ENCODE results near the gene PLEKHA7.

PLEKHA7 gene

GRCh38 chr11:16811136-16812020, 202.8 kb downstream of the PLEKHA7 start:
- Histone ChIP-seq H3K4me1 (no peaks in the 10 kb centered on the region), H3K4me3 (no peak overlapping the region), H3K9me3 (no peaks in the 10 kb centered on the region), H3K36me3 (replicated peaks) (peaks cover 27% of the 10 kb centered on the region), H3K27me3 (ENCODE audit: low read depth) (no peaks in the 10 kb centered on the region)
- in situ Hi-C loops (cut with MboI; ENCODE audit: low sequenced_read_pairs), result no loop called here
- no peak for DNase-seq (ENCODE audit: low spot score in 2 of 2)

- Histone ChIP-seq H3K9me3 (no peaks in the 10 kb centered on the region), H3K36me3 (replicated peaks) (peaks cover 22% of the 10 kb centered on the region), H3K4me1 (no peaks in the 10 kb centered on the region), H3K4me3 (no peak overlapping the region), H3K27me3 (ENCODE audit: low read depth) (no peaks in the 10 kb centered on the region)
- DNase-seq (ENCODE audit: low spot score in 2 of 2), result no peak
- in situ Hi-C loops (cut with MboI; ENCODE audit: low sequenced_read_pairs), result no loop called here
These were observed 204.1 kb downstream of the PLEKHA7 start for GRCh38 chr11:16809886-16810668.

- no peaks in the 10 kb centered on the region for H3K9me3 ChIP-seq
- H3K4me1 ChIP-seq, result no peaks in the 10 kb centered on the region
- no peak overlapping the region for H3K4me3 ChIP-seq
- H3K27me3 ChIP-seq (ENCODE audit: low read depth), result no peaks in the 10 kb centered on the region
- H3K36me3 ChIP-seq (replicated peaks), result peaks cover 11% of the 10 kb centered on the region
- in situ Hi-C loops (cut with MboI; ENCODE audit: low sequenced_read_pairs), result no loop called here
- DNase-seq (ENCODE audit: low spot score in 2 of 2), result no peak
These were observed 206.9 kb downstream of the PLEKHA7 start for GRCh38 chr11:16807306-16807705.

DNA sequence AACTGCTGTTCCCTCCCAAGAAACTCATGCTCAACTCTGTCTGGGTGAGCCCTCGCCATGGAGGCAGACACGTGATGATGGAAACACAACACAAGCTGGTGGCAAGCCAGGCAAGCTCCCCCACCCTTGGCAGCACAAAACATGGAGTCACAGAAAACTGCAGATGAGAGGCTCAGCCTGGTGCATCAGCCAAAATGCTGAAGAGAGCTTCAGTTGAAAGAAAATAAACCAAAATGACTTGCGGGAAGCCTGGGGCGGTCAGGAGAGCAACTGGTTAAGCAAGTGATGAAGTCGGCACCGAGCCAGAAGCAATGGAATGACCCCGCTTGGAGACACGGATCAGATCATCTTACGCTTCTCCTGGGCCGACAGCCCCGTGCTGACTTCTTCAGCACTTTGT, 207.4 kb downstream of the PLEKHA7 start:
- Histone ChIP-seq H3K9me3 (no peaks in the 10 kb centered on the region), H3K4me3 (no peak overlapping the region), H3K36me3 (replicated peaks) (peaks cover 10% of the 10 kb centered on the region), H3K27me3 (ENCODE audit: low read depth) (no peaks in the 10 kb centered on the region), H3K4me1 (no peaks in the 10 kb centered on the region)
- in situ Hi-C loops (cut with MboI; ENCODE audit: low sequenced_read_pairs), result no loop called here
- DNase-seq (ENCODE audit: low spot score in 2 of 2), result no peak

DNA sequence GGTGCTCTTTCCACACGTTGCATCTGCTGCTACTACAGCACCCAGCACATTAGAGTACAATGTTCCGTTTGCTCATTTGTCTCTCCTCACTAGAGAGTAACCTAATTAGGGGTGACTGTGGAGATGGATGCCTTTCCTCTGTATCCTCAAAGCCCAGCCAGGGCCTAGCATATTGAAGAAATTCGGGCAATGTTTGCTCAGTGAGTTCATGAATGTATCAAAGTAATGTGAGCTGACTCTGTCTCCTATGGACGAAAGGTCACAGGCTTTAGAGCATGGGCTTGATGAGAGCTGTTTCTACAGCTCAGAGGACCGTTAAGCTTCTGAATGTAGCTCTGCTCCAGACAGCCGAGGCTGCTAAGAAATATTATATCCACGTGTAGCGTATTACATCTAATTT, 208.3 kb downstream of the PLEKHA7 start:
- DNase-seq (ENCODE audit: low spot score in 2 of 2), result no peak
- Histone ChIP-seq H3K9me3 (no peaks in the 10 kb centered on the region), H3K4me1 (no peaks in the 10 kb centered on the region), H3K4me3 (no peak overlapping the region), H3K27me3 (ENCODE audit: low read depth) (no peaks in the 10 kb centered on the region), H3K36me3 (replicated peaks) (peaks cover 3% of the 10 kb centered on the region; the same call in 1 of the 2 replicates)
- in situ Hi-C loops (cut with MboI; ENCODE audit: low sequenced_read_pairs), result no loop called here

DNA sequence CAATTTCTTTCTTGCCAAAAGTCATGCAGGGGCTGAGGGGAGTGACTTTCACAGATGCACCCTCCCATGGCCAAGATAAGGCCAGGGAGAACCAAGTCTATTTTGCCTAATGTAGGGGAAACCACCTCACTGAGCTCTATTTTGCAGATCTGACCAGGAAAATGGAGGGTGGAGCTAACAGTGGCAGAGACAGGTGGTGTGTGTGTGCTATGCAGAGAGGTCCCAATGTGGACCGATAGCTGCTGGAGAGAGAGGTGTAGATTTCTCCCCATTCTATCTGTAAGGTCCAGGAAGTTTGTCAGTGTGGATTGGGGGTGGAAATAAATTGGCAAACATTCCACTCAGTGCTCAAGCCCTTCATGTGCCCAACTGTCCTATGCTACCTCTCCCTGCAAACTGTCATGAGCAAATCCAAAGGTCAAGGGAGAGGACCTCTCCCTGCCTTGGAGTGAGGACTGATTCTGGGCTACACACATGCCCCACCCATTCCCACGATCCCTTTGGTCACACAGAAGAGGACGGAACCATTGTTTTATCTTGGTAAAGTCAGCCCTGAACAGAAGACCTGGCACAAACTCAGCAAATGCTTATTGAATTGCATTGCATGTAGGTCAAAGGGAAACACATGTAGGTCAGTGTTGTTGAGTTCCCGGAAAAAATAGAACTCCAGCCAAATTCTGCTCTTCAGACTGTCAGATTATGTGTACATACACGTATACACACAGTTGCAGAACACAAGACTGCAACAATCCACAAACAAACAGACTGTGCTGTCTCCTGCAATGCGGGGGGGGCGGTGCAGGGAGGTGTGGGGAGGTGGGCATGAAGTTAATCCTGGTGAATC, 209.9 kb downstream of the PLEKHA7 start:
- in situ Hi-C loops (cut with MboI; ENCODE audit: low sequenced_read_pairs), result no loop called here
- H3K4me1 ChIP-seq, result no peaks in the 10 kb centered on the region
- no peak overlapping the region for H3K4me3 ChIP-seq
- no peak for DNase-seq (ENCODE audit: low spot score in 2 of 2)
- no peaks in the 10 kb centered on the region for H3K27me3 ChIP-seq (ENCODE audit: low read depth)
- H3K36me3 ChIP-seq (replicated peaks), result peaks cover 3% of the 10 kb centered on the region; the same call in 1 of the 2 replicates
- H3K9me3 ChIP-seq, result no peaks in the 10 kb centered on the region

DNA sequence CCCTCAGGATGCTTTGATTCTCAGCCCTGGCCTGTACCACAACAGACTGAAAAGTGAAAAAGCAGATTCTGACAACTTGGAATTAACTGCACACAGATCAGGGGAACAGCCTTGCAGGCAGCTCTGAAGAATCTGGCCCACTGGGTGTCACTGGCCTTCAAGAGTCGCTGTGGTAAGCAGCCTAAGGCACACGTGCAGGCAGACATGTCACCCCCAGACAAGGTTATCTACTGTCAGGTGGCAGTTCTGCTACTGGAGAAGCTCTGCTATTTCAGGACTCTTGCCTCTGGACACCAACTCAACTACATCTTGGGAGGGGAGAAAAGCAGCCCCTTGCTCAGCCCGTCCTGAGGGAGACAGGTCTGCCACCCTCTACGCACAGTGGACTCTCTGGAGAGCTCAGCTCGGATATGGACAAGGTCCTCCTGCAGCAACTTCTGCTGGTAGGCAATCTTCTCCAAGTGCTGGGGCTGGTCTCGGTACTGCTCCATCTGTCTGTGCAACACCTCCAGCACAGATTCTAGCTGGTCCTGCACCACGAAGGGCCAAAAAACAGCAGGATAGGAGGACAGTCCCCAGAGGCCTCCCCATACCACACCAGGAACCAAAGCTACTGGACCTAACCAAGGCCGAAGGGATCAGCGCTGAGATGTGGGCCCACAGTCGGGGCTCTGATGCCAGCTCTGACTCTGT, 212.8 kb downstream of the PLEKHA7 start:
- H3K4me1 ChIP-seq, result no peaks in the 10 kb centered on the region
- peaks cover 3% of the 10 kb centered on the region for H3K36me3 ChIP-seq (replicated peaks)
- no peaks in the 10 kb centered on the region for H3K27me3 ChIP-seq (ENCODE audit: low read depth)
- DNase-seq (ENCODE audit: low spot score in 2 of 2), result no peak
- no peak overlapping the region for H3K4me3 ChIP-seq
- H3K9me3 ChIP-seq, result no peaks in the 10 kb centered on the region
- in situ Hi-C loops (cut with MboI; ENCODE audit: low sequenced_read_pairs), result no loop called here

GRCh38 chr11:16800382-16800781, 213.8 kb downstream of the PLEKHA7 start:
- Histone ChIP-seq H3K36me3 (replicated peaks) (peaks cover 9% of the 10 kb centered on the region), H3K4me3 (no peak overlapping the region), H3K9me3 (no peaks in the 10 kb centered on the region), H3K4me1 (no peaks in the 10 kb centered on the region), H3K27me3 (ENCODE audit: low read depth) (no peaks in the 10 kb centered on the region)
- DNase-seq (ENCODE audit: low spot score in 2 of 2), result no peak
- in situ Hi-C loops (cut with MboI; ENCODE audit: low sequenced_read_pairs), result no loop called here

GRCh38 chr11:16799890-16800289, 214.3 kb downstream of the PLEKHA7 start:
- no peak for DNase-seq (ENCODE audit: low spot score in 2 of 2)

DNA sequence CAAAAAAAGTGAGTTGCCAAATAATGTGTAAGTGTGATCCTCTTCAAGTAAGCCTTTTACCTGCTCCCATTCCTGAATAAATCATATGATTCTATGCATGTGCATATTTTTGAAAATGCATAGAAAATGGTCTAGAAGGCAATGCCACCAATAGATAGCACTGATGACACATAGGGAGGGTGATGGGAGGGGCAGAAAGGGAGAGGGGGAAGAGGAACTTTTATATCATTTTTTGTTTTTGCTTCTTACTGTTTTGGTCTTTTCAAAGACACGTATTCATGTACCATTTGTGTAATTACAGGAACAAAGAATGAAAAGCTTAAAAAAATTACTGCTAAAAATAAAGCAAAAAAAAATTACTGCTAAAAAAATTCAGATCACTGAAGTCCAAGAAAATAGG, 215.0 kb downstream of the PLEKHA7 start:
- Histone ChIP-seq H3K36me3 (replicated peaks) (peaks cover 9% of the 10 kb centered on the region), H3K9me3 (no peaks in the 10 kb centered on the region), H3K4me3 (no peak overlapping the region), H3K4me1 (no peaks in the 10 kb centered on the region), H3K27me3 (ENCODE audit: low read depth) (no peaks in the 10 kb centered on the region)
- no peak for DNase-seq (ENCODE audit: low spot score in 2 of 2)
- in situ Hi-C loops (cut with MboI; ENCODE audit: low sequenced_read_pairs), result no loop called here

More at GRCh38 chr11:16799890-16800289, 214.3 kb downstream of the PLEKHA7 start:
- H3K4me3 ChIP-seq, result no peak overlapping the region
- H3K36me3 ChIP-seq (replicated peaks), result peaks cover 9% of the 10 kb centered on the region
- no peaks in the 10 kb centered on the region for H3K9me3 ChIP-seq
- in situ Hi-C loops (cut with MboI; ENCODE audit: low sequenced_read_pairs), result no loop called here
- no peaks in the 10 kb centered on the region for H3K4me1 ChIP-seq
- H3K27me3 ChIP-seq (ENCODE audit: low read depth), result no peaks in the 10 kb centered on the region

DNA sequence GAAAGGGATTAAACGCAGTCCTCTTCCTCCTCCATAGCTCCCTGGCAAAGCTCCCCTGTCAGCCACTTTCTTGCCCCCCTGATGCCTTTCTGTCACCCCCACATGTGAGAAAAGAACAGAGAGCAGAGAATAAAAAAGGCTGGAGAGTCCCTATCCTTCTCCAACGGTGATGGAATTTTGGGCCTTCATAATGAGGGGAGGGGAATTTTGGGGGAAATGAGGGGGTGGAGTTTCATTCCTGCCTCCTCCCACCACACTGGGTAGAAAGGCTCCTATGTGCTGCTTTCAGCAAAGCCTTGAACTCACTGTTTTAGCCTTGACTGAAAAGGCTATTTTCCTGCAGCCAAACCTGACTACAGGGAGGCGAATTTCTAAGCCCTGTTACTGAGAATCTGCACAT, 216.4 kb downstream of the PLEKHA7 start:
- in situ Hi-C loops (cut with MboI; ENCODE audit: low sequenced_read_pairs), result no loop called here
- peaks cover 12% of the 10 kb centered on the region for H3K36me3 ChIP-seq (replicated peaks)
- no peaks in the 10 kb centered on the region for H3K27me3 ChIP-seq (ENCODE audit: low read depth)
- no peak for DNase-seq (ENCODE audit: low spot score in 2 of 2)
- H3K9me3 ChIP-seq, result no peaks in the 10 kb centered on the region
- H3K4me1 ChIP-seq, result no peaks in the 10 kb centered on the region
- no peak overlapping the region for H3K4me3 ChIP-seq

GRCh38 chr11:16796311-16796710, 217.9 kb downstream of the PLEKHA7 start:
- Histone ChIP-seq H3K9me3 (no peaks in the 10 kb centered on the region), H3K4me3 (no peak overlapping the region), H3K4me1 (no peaks in the 10 kb centered on the region), H3K36me3 (replicated peaks) (peaks cover 14% of the 10 kb centered on the region), H3K27me3 (ENCODE audit: low read depth) (no peaks in the 10 kb centered on the region)
- DNase-seq (ENCODE audit: low spot score in 2 of 2), result no peak
- in situ Hi-C loops (cut with MboI; ENCODE audit: low sequenced_read_pairs), result no loop called here

DNA sequence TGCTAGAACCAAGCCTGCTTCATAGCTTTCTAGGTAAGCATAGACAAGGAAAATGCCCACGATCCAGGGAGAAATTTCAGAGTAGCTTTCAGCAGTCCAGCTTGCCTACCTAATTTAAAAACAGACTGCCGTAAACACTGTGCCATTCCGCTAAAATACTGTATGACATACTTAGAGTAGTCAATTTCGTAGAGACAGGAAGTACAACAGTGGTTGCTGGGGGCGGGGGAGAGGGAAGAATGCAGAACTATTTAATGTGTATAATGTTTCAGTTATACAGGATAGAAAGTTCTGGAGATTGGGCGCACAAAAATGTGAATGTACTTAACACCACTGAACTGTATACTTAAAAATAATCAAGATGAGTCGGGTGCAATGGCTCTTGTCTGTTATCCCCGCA, 219.1 kb downstream of the PLEKHA7 start:
- H3K27me3 ChIP-seq (ENCODE audit: low read depth), result no peaks in the 10 kb centered on the region
- in situ Hi-C loops (cut with MboI; ENCODE audit: low sequenced_read_pairs), result no loop called here
- no peak for DNase-seq (ENCODE audit: low spot score in 2 of 2)
- no peaks in the 10 kb centered on the region for H3K9me3 ChIP-seq
- no peaks in the 10 kb centered on the region for H3K4me1 ChIP-seq
- peaks cover 18% of the 10 kb centered on the region for H3K36me3 ChIP-seq (replicated peaks)
- no peak overlapping the region for H3K4me3 ChIP-seq
